Subcutaneous adipose tissue (tissue), 4 donors: ENCODE measurements around the gene PPM1L. TPM values are rescaled to one million over a fixed set of nuclear protein-coding genes. Genes with fewer than 3 reads are reported as not detected.

Experiments
- CTCF ChIP-seq: fragments of 450-650 bp; IDR thresholded peaks from one replicate; pipeline ENCODE4 v1.5.1; 2016; ENCODE audit warnings: low read depth, mild to moderate bottlenecking, control low read depth, antibody characterized with exemption, moderate library complexity
- total RNA-seq, 4 donors: library from RNA; depleted of rRNA; stranded (reverse); fragments of >200 nt; gene quantifications; one replicate each; pipeline ENCODE4 v1.1.0, GENCODE V29; 2016

The PPM1L gene
- total RNA-seq, 4 donors from 2014 or later, result 41.1 to 101 (median 52.8) TPM

- no peak for TF ChIP-seq CTCF
These were observed 171.6 kb downstream of the PPM1L start for GRCh38 chr3:160927620-160928019.

- no peak for TF ChIP-seq CTCF
These were observed 172.2 kb downstream of the PPM1L start for GRCh38 chr3:160928183-160928726.

- no peak for TF ChIP-seq CTCF
These were observed 173.6 kb downstream of the PPM1L start for GRCh38 chr3:160929595-160929994.

- TF ChIP-seq CTCF, result no peak
These were observed 175.4 kb downstream of the PPM1L start for GRCh38 chr3:160931474-160931873.

GRCh38 chr3:160935413-160936095 is 179.5 kb downstream of the PPM1L start:
- no peak for TF ChIP-seq CTCF

GRCh38 chr3:160941885-160942494 is 186.0 kb downstream of the PPM1L start:
- TF ChIP-seq CTCF, result no peak

- no peak for TF ChIP-seq CTCF
These were observed 188.0 kb downstream of the PPM1L start for GRCh38 chr3:160943996-160944395.
